ENCODE measurements around the gene BSN. TPM values are rescaled to one million over a fixed set of nuclear protein-coding genes. Genes with fewer than 3 reads are reported as not detected.

Gene BSN
- total and polyA plus RNA-seq, 2 experiments from 2014 or later, result 0.50 to 5.1 TPM

- Histone ChIP-seq H3K36me3 (ENCODE audit: insufficient read depth) (no peaks in the 10 kb centered on the region), H3K79me2 (replicated peaks; ENCODE audit: insufficient read depth) (no peaks in the 10 kb centered on the region), H4K20me1 (replicated peaks; ENCODE audit: insufficient read depth) (no peaks in the 10 kb centered on the region), H3K4me1 (ENCODE audit: insufficient read depth) (no peaks in the 10 kb centered on the region), H3K27ac (ENCODE audit: low read depth) (no peak overlapping the region), H3K4me2 (no peak overlapping the region), H3F3A (replicated peaks; ENCODE audit: low read depth) (no peaks in the 10 kb centered on the region), H3K4me3 (no peak overlapping the region), H2AFZ (no peak overlapping the region), H3K9me2 (ENCODE audit: insufficient read depth) (no peaks in the 10 kb centered on the region), H3K27me3 (ENCODE audit: insufficient read depth) (no peaks in the 10 kb centered on the region)
- peaks cover 14% of the 10 kb centered on the region for H3K27me3 Mint-ChIP-seq (ENCODE audit: insufficient read depth, low read depth, poor library complexity)
- DNase-seq (ENCODE audit: low spot score), result no peak
- H3K4me3 Mint-ChIP-seq, result no peak overlapping the region
- H3K4me1 Mint-ChIP-seq, result peaks cover 21% of the 10 kb centered on the region
- TF ChIP-seq EZH2 (IDR thresholded peaks at IDR 0.05; ENCODE audit: low read depth, unreplicated experiment) (no peak), ZNF114 (CRISPR knock-in tag; IDR thresholded peaks at IDR 0.05) (no peak)
- ATAC-seq, result no peak
- H3K36me3 Mint-ChIP-seq (ENCODE audit: low read depth), result no peaks in the 10 kb centered on the region; the same call in 2 of the 3 replicates
- H3K9me3 Mint-ChIP-seq, result no peaks in the 10 kb centered on the region
- no peak overlapping the region for H3K27ac Mint-ChIP-seq
These were observed 110.0 kb downstream of the BSN start for GRCh38 chr3:49664300-49664699.

- H3K27ac Mint-ChIP-seq, result no peak overlapping the region
- no peaks in the 10 kb centered on the region for H4K20me1 ChIP-seq (replicated peaks; ENCODE audit: insufficient read depth)
- ATAC-seq, result no peak
- no peak for TF ChIP-seq CTCF (conservative IDR thresholded peaks at IDR 0.05; ENCODE audit: low read depth in 2 of 2)
- TF ChIP-seq JUNB (IDR thresholded peaks at IDR 0.05; ENCODE audit: unreplicated experiment), result no peak
- TF ChIP-seq ZNF331 (CRISPR knock-in tag; IDR thresholded peaks at IDR 0.05; ENCODE audit: low read depth), result no peak
- no peak for TF ChIP-seq STAT1 (IDR thresholded peaks at IDR 0.05; ENCODE audit: unreplicated experiment)
- no peak for TF ChIP-seq CREB1 (CRISPR knock-in tag; IDR thresholded peaks at IDR 0.05; ENCODE audit: low read depth)
- TF ChIP-seq REST (IDR thresholded peaks at IDR 0.05; ENCODE audit: unreplicated experiment), result no peak
- TF ChIP-seq ZNF114 (CRISPR knock-in tag; IDR thresholded peaks at IDR 0.05), result no peak
- TF ChIP-seq ZNF462 (CRISPR knock-in tag; IDR thresholded peaks at IDR 0.05), result no peak
- TF ChIP-seq NANOG (IDR thresholded peaks at IDR 0.05; ENCODE audit: borderline replicate concordance), result no peak
- no peak for TF ChIP-seq EZH2 (IDR thresholded peaks at IDR 0.05; ENCODE audit: low read depth, unreplicated experiment)
These were observed 111.7 kb downstream of the BSN start for GRCh38 chr3:49665822-49666519.

More at GRCh38 chr3:49665822-49666519, 111.7 kb downstream of the BSN start:
- no peak overlapping the region for H2AFZ ChIP-seq
- H3K9me3 Mint-ChIP-seq, result no peaks in the 10 kb centered on the region
- H3F3A ChIP-seq (replicated peaks; ENCODE audit: low read depth), result no peaks in the 10 kb centered on the region
- H3K4me1 Mint-ChIP-seq, result peaks cover 23% of the 10 kb centered on the region
- DNase-seq (ENCODE audit: low spot score), result no peak
- no peaks in the 10 kb centered on the region for H3K36me3 ChIP-seq (ENCODE audit: insufficient read depth)
- H3K4me2 ChIP-seq, result no peak overlapping the region
- H3K79me2 ChIP-seq (replicated peaks; ENCODE audit: insufficient read depth), result no peaks in the 10 kb centered on the region
- H3K36me3 Mint-ChIP-seq (ENCODE audit: low read depth), result no peaks in the 10 kb centered on the region; the same call in 2 of the 3 replicates
- no peak overlapping the region for H3K27ac ChIP-seq (ENCODE audit: low read depth)
- H3K4me3 ChIP-seq, result no peak overlapping the region
- H3K27me3 Mint-ChIP-seq (ENCODE audit: insufficient read depth, low read depth, poor library complexity), result peaks cover 11% of the 10 kb centered on the region
- no peak overlapping the region for H3K4me3 Mint-ChIP-seq
- H3K4me1 ChIP-seq (ENCODE audit: insufficient read depth), result no peaks in the 10 kb centered on the region
- H3K27me3 ChIP-seq (ENCODE audit: insufficient read depth), result no peaks in the 10 kb centered on the region
- no peaks in the 10 kb centered on the region for H3K9me2 ChIP-seq (ENCODE audit: insufficient read depth)
